EH (cell line): ENCODE results near the gene ARSI.

Source experiments
- DNase-seq: peaks from one replicate; pipeline ENCODE4 v3.0.0-alpha.2; 2015; ENCODE audit warnings: low read depth

Gene ARSI

DNA sequence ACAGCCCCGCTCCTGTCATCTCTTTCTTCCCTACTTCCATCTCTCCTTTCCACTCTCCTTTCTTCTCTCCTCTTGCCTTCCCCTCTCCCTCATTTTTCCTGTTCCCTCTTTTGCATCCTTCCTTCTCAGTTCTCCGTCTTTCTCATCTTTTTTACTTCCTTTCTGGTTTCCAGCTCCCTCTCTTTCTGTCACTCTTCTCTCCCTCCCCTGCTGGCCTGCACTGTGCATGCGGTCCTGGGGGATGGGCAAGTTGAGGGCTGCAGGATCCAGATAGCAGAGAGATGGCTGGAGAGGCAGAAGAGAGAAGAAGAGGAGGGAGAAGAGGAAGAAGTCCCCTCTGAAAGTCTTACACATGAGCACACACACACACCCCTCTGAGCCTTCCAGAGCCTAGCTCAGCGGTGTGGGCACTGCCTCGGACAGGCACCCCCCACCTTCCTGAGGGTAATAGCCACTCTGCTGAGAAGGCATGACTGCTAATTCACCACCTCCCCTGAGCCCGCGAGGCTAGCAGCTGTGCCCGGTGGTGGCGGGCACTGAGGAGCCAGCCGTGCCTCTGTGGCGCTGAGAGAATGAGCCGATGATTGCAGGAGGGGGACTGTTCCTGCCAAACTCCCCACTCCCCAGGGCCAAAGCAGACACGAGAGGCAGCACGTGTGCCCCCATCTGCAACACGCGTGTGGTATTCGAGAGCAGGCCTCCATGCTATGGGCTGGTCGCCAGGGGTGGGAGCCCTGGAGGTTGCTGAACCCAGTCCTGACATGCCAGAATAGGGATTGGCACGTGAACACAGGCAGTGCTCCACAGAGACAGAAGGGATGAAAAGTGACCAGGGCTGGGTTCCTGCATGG is 9.4 kb downstream of the ARSI start:
- DNase-seq: no peak

DNA sequence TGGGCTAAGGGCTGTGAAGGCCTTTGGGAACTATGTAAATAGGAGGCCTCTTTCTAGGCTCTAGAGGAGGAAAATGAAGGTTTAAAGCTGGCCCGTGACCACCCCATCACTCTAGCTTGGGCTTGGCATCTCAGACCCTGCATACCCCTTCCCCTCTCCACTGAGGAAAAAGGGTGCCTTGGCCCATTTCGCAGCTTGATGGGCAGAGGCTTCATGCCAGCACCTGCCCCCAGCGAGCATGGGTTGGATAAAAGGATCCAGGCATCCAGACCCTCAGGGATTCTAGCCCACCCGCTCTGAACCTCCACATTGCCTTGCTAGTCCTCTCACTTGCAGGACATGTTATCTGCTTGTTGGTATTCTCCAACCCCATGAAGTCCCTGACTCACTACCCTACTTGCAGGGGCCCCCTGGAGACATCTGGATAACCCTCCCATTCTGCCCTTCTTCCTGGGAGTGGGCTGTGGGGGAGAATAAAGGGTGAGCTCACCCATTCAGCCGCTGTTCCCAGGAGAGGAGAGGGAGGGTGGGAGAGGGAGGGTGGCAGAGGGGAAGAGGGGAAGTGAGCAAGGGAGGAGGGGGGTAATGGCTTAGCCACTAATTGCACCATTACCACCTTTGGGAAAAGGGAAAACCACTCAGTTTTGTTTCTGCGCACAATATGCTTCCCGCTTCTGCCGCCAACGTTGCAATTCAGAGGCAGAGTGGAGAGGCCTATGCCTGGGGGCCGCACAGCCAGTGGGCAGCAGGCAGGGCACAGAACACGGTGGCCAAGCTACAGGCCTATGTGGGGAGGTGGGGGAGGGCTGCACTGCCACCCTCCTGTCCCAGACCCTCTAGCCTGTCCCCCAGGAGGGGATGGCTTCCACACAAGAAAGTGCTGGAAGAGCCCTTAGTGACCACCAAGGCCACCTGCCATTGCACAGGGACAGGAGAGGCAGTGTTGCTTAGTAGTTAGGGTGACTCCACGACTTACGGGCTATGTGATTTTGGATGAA is 11.0 kb downstream of the ARSI start:
- no peak for DNase-seq

DNA sequence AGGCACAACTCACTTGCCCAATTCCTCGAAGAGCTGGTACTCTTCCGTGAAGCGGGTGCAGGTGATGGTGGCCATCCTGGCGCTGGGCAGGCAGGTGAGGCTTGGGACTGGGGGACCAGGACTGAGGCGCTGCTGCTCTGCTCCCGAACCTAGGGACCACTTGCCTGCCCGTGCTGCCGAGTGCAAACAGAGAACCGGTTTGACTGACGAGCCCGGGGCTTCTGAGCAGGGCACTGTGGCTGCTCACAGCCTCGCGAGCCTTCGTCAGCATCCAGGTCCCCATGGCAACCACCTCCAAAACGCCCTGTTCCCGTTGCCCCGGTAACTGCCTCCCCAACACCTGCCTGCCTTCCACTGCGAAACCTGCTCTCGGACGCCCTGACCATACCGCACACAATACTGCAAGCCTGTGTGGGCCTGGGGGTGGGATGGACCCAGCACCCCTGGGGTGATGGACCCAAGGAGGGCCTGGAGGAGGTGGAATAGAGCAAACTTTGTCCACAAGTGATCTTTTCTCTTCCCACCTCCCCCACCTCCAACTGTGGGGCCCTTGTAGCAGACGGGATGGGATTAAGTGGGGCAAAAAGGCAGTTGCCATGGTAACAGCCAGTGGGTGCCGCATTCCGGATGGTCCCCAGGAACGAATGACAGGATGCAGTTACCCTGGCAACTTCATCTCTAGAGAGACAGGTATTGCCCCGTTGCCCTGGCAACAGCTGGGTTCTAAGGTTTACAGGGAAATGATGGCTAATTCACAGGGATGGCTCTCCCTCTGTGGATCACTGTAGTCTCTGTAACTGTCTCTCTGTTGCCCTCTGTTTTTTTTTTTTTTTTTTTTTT is 12.9 kb downstream of the ARSI start, which contains the start of gene CAMK2A:
TSS of gene CAMK2A (minus strand) at position 223 of the 840 bp plus-strand sequence. CDS start at position 75, 148 bp downstream.
- DNase-seq: no peak

DNA sequence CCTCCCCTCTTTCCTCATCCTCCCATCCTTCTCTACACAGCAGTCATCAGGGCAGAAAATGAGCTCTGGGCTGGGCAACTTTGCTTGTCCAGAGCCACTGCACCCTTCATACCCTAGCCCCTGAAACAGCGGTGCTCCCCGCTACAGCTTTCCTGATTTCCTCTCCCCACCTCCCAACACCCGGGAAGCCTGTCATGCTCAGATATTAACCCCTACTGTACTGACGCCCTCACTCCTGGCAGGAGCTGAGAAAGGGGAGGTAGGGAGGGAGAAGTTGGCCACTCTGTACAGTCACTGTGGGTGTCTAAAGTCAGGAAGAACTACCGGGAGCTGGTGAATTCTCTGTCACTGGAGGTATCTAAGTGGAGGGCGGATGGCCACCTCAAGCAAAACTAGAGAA is 13.9 kb downstream of the ARSI start:
- no peak for DNase-seq

DNA sequence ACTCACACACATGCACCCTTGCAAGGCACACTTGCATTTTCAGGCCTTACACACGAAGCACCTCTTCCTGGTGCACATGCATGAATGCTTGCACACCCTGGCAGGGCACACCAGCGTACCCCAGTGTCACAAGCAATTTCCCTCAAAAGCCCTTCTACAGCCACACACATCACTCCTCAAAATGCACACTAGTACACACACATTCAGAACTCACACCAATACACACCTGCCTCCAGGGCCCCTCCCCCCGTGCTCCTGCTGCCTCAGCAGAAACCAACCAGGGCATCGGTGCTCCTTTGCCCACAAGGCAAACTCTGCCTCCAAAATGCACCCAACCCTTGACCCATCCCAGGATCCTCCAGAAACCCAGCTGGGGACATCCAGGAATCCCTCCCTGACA is 14.3 kb downstream of the ARSI start:
- DNase-seq: no peak

DNA sequence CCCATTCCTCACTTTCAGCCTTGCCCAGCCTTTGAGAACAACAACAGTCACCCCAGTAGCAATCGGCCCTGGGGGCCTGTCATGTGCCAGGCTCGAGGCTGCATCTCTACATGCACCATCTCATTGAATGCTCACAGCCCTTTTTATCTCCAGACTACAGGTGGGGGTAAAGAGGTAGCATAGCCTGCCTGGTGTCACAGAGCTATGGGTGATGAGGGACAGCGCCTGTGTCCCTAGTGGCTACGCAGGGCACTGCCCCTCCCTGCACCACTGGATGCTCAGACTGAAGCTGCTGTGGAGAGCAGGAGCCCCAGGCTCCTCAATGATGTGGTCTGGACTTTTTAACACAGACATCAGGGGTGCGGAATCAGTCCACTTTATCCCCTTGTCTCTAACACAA is 15.9 kb downstream of the ARSI start:
- DNase-seq: no peak

DNA sequence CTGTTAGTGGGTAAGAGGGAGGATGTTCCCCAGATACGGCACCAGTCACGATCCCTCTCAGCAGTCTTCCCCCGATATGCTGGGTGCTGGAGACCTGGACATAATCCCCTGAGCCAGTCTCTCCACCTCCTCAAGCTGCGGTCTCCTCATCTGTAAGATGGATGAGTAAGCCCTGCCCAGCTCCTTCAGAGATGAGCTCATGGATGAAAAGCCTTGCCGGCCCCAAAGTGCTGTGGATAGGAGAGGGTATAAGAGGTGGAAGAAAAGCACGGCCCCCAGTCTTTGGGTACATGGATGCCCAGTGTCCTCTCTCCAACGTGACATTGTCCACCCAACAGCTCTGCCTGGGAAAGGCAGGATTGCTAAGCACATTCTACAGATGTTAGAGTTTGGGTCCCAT is 17.6 kb downstream of the ARSI start:
- no peak for DNase-seq

DNA sequence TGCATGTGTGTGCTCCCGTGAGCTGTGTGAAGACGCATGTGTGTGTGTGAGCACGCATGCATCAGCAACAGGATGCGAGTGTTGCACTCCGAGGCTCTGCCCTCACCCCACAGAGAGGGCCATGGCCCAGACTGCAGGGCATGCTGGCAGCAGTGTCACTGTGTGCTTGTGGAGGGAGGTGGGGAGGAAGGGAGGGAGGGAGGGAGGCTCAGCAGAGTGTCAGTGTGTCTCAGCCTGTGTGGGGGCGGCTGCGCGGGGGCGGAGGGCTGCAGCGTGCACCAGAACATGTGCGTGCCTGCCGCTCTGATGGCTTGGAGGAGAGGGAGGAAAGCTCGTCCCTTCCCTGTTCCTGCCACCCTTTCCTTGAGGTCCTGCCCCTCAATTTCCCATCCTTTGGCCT is 18.4 kb downstream of the ARSI start:
- no peak for DNase-seq

DNA sequence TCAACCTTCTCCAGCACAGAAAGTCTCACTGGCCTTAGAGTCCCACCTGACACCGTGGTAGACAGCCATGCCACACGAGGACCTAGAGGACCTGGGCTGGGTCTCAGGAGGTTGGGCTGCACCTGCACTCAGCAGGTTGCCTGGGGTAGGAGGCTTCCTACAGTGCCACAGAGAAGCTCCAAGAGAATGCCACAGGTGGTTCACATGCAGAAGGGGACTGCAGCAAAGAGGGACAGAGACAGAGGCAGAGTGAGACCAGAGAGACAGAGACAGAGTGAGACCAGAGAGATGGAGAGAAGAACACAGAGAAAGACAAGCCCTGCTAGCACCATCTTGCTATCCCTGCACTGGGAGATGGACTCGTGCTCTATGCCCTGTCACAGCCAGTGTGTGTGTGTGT is 18.8 kb downstream of the ARSI start:
- no peak for DNase-seq

DNA sequence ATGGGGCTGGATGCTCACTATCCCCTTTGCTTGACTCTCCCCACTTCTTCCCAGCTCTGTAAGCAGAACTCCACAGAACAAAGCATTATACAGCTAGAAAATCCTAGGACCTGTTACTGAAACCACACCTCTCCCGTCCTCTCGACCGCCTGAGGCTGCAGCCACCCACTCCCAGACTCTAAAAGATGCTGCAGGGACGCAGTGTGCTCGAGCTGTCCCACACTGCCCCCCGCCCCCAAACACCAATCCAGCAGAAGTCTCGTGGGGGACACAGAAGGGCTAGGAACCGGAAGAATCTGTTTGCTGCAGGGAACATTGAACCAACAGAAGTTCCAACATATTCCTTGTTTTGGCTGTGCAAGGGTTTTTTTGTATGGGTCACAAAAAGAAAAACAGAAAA is 20.7 kb downstream of the ARSI start:
- DNase-seq: no peak

DNA sequence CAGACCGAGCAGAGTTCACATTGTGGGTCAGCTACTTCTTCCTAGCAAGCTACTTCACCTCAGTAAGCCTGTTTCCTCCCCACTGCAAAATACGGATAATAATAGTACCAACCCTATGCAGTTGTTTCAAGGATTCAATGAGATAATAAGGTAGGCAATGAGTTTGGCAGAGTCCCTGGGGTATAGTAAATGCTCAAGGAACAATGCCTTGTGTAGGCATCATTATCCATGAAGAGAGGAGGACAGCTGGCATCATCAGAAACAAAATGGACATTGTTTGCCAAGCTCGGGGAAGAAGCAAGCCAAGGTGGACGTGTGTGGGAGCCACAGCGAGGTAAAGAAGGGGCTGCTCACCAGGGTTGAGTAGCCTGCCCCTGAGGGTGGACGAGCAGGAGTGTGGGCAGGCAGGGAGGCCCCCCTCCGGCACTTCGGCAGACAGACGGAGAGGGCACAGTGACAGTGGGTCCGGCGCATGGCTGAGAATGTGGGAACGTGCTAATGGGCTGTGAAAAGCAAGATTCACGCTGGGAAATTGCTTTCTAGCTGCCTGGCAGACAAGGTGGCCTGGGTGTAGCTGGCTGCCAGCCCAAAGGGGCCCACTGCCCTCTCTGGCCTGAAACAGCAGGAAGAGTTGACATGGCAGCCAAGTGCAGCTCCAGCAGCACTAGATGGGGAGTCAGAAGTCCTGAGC is 23.2 kb downstream of the ARSI start:
- DNase-seq: no peak

DNA sequence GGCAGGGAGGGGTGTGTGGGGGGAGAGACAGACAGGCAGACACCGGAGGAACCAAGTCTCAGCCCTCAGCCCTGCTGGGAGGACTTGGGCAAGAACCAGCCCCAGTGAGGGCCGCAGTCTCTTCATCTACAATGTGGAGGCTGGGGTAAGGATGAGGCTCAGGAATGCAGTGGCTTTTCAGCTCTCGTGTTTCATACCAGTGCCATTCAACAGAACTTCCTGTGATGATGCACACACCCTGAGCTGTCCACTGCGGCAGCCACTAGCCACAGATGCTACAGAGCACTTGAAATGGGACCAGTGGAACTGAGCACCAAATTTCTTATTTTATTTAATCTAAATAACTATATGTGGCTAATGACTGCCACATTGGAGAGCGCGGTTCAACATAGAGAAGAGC is 23.8 kb downstream of the ARSI start:
- peak; percentile 93 for DNase-seq

DNA sequence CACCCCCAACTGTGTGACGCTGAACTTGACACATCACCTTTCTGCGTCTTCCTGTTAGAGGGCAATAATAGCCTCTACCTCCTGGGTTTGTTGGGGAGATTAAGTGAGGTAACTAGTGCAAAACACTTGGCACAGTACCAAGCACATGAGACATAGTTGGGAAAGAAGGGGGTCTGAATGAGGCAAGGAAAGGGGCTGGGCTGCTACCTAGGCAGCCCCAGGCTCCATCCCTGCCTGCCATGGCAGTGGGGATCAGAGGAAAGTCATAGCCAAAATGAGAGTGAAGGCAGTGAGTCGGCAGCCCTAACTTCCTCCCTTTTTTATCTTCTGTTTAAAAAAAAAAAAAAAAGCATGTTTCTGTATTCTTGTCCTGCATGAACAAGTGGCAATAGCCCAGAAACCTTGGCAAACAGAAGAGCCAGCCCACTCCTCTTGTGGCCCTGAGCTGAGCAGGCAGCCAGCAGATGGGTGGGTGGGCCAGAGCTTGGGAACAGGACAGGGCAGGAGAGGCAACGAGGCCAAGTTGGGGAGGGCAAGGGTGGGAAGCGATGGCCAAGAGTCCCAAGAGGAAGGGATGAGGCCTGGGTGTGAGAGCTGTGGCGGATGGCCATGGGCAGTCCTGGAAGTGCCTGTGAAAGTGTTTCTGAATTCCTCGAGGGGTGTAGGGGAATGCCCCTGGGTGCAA is 24.5 kb downstream of the ARSI start:
- peak; percentile 42 for DNase-seq

DNA sequence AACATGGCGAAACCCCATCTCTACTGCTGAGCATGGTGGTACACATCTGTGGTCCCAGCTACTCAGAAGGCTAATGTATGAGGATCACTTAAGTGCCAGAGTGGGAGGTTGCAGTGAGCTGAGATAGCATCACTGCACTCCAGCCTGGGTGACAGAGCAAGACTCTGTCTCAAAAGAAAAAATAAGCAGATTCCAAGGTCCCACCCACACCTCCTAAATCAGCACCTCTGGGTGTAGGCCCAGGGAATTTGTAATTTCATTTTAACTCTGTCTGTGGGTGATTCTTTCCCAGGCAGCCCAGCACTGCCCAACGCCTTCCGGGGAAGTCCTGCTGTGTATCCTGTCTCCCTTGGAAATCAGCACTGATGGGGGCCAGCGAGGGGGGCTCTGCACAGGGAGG is 25.7 kb downstream of the ARSI start:
- DNase-seq: no peak

DNA sequence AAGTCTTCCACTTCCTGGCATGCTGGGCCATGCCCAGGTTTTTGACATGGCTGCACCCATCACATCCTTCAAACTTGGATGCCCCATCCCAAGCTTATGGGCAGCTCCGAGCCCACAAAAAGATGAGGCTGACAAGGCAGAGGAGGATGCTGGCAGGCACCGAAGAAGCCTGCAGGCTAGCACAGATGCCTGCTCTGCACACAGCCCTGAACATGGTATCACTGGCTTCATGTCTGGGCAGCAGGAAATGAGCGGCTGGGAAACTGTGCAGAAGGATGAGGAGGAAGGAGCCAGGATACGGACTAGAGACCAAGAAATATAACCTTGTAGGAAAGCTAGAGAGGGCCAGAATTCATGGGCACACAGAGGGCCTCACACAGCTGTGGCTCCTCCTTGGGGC is 27.9 kb downstream of the ARSI start:
- DNase-seq: no peak

DNA sequence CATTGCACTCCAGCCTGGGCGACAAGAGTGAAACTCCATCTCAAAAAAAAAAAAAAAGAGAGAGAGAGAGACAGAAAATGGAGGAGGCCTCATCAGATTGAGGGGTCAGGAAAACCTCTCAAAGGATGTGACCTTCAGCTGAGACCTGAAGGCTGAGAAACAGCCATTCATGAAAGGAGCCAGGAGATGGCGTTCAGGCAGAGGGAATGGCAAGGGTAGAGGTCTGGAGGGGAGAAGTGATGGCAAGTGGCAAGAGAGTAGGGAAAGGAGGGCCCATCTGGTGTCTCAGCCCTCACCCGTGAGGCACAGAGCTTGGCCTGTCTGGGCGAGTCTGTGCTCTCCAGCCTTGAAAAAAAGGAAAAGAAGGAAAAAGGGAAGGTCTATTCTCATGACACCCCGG is 30.2 kb downstream of the ARSI start:
- peak; percentile 67 for DNase-seq

DNA sequence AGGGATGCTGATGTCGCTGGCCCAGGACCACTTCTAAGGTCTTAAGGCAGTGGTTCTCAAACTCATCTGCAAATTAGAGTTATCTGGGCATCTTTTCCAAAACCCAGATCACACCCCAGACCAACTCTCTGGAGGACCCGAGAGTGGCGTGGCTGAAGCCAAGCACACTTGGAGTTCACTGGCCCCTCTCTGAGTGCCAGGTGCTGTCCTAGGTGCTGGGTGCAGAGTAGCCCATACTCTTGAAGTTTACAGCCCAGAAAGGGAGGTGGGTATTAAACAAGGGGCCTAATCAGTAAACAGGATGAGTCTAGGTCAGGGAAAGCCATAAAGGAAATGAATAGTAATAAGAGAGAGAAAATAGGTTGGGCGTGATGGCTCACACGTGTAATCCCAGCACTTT is 30.8 kb downstream of the ARSI start:
- DNase-seq: no peak

DNA sequence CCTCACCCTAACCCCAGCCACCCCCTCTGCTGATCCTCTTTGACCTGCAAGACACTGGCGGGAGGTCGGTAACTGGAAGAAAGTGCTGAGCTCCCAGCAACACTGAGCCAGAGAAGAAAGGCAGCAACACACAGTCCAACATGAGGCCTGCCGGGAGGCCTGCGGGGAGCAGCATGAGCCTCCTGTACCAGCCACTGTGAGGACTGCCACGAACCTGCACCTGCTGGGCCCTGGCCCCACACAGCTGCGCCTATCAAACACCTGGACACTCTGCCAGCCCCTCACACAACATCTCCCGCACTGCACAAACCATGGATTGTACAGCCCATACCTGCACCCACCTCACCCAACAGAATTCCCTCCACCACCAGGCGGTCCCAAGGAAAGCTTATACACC is 31.4 kb downstream of the ARSI start:
- DNase-seq: no peak

DNA sequence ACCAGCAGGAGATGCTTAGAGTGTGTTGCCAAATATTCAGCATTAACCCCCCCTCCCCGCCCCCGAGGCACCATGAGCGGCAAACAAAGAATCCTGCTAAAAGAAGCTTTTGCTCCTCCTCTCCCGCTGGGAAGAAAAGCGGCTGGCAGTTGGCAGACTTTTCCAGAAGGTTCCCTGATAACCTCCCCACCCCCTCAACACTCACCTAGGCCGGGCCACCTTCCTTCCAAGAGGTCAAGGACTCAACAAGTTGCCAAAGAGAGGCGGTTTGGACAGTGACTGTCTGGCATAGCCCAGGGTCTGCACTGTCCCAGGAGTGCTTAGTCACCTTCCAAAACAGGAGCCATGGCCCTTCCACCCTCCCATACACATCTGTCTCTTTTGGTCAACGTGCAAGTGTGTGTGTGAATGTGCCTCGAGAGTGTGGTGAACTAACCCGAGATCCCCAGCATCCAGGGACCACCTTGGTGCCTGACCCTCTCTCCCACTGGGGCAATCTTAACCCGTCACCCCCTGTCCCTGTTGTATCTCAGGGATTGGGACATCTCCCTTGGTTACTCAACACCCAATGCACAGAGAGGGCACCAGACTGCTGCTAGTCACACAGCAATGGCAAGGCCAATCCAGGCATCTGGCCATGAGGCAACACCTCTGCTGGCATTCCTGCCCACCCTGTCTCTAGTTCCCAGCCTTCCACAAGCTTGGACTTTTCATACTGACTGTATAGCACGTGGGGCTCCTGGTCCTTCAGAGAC is 32.0 kb downstream of the ARSI start:
- DNase-seq: peak; percentile 33

DNA sequence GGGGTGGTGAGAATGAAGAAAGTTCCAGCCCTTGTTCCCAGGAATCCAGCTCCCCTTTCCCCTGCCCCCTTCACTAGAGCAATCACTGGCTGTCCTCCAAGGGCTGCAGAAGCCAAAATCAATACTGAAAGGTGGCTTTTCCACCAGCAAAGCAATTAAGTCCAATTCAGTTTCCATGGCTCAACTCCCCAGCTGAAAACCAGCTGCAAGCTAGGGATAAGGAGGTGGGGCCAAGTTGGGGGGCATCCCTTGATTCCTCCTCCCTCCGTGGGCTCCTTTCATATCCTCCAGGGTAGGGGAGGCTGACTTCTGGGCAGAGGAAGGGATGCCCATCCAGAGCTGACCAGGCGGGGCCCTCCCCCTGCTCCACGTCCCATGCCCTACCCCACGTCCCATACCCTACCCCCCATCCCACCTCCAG is 35.8 kb downstream of the ARSI start:
- peak; percentile 9 for DNase-seq
